PC-9 (cell line): ENCODE data around the gene GLTPD2. TPM values are rescaled to one million over a fixed set of nuclear protein-coding genes. Genes with fewer than 3 reads are reported as not detected.
A peak's percentile ranks its signal among the peaks of the same experiment; 100 is the strongest.

Source experiments
- BruUV-seq: library from RNA; stranded (reverse); fragments of 400-500 nt; replicated peaks from 2 replicates; lab custom pipeline; 2021; lab: Mats Ljungman, UMichigan
- CTCF ChIA-PET: fragments of 300-600 bp; sonication (Branson Sonifier 250); formaldehyde crosslinking; loops from one replicate; lab custom pipeline; 2022; ENCODE audit warnings: antibody characterized with exemption; lab: Charles Lee
- POLR2A ChIA-PET: fragments of 300-600 bp; sonication (Branson Sonifier 250); formaldehyde crosslinking; loops from one replicate; lab custom pipeline; 2022; ENCODE audit warnings: antibody characterized with exemption; ENCODE audit not compliant: unreplicated experiment; lab: Charles Lee
- DNase-seq, 2 experiments: peaks; one replicate each; pipeline versions ENCODE4 v3.0.0 to v3.0.0-alpha.2; 2015 to 2022; ENCODE audit warnings: mixed read lengths in 1 of 2
- H2AFZ ChIP-seq: fragments of 200-600 bp; sonication (generic); 2 replicates; pipeline ENCODE4 v1.8.1; 2017; ENCODE audit warnings: antibody characterized with exemption
- H3F3A ChIP-seq: fragments of 200-600 bp; sonication (generic); 2 replicates; pipeline ENCODE4 v1.8.1; 2017; ENCODE audit warnings: antibody characterized with exemption, mild to moderate bottlenecking, low read depth; ENCODE audit not compliant: insufficient read depth
- H3K27ac ChIP-seq: fragments of 200-600 bp; sonication (generic); 2 replicates; pipeline ENCODE4 v1.6.1; 2016; ENCODE audit warnings: mixed run types
- H3K27me3 ChIP-seq: fragments of 200-600 bp; sonication (generic); 2 replicates; pipeline ENCODE4 v1.6.1; 2016; ENCODE audit warnings: low read depth, mixed run types; ENCODE audit not compliant: insufficient read depth
- H3K36me3 ChIP-seq: fragments of 200-600 bp; sonication (generic); 2 replicates; pipeline ENCODE4 v1.6.1; 2016; ENCODE audit warnings: low read depth, mixed run types
- H3K4me1 ChIP-seq: fragments of 200-600 bp; sonication (generic); replicated peaks from 2 replicates; pipeline ENCODE4 v1.6.1; 2016; ENCODE audit warnings: mixed run types; ENCODE audit not compliant: insufficient read depth
- H3K4me2 ChIP-seq: fragments of 200-600 bp; sonication (generic); 2 replicates; pipeline ENCODE4 v1.6.1; 2017; ENCODE audit warnings: mixed run types
- H3K4me3 ChIP-seq: fragments of 200-600 bp; sonication (generic); 2 replicates; pipeline ENCODE4 v1.6.1; 2016; ENCODE audit warnings: mixed run types
- H3K79me2 ChIP-seq: fragments of 200-600 bp; sonication (generic); 2 replicates; pipeline ENCODE4 v1.6.1; 2017; ENCODE audit warnings: low read depth, mixed run types
- H3K9me2 ChIP-seq: fragments of 200-600 bp; sonication (generic); 2 replicates; pipeline ENCODE4 v1.8.1; 2017; ENCODE audit warnings: mild to moderate bottlenecking; ENCODE audit not compliant: insufficient read depth
- H3K9me3 ChIP-seq: fragments of 200-600 bp; sonication (generic); 2 replicates; pipeline ENCODE4 v1.8.1; 2016; ENCODE audit warnings: low read depth; ENCODE audit not compliant: insufficient read depth
- H4K20me1 ChIP-seq: fragments of 200-600 bp; sonication (generic); 2 replicates; pipeline ENCODE4 v1.8.1; 2017; ENCODE audit not compliant: insufficient read depth
- EZH2 ChIP-seq: fragments of 200-600 bp; sonication (generic); IDR thresholded peaks from 2 replicates; pipeline ENCODE4 v1.8.0; 2017; ENCODE audit warnings: antibody characterized with exemption, low read depth
- intact Hi-C: fragments of 100-400 bp; cut with micrococcal nuclease; formaldehyde crosslinking; loops from one replicate; pipeline ENCODE4 v1.10.0; 2022; ENCODE audit not compliant: unreplicated experiment
- total RNA-seq: library from RNA; stranded (reverse); gene quantifications from 2 replicates; pipeline ENCODE4 v1.2.3, GENCODE V29; 2021
- TF ChIP-seq, protein P1 (sequence below): fragments of 200-600 bp; sonication (generic); conservative IDR thresholded peaks from 2 replicates; pipeline ENCODE4 v1.6.1; 2017; ENCODE audit warnings: mixed run types, antibody characterized with exemption, mild to moderate bottlenecking, moderate library complexity

GLTPD2 gene
- total RNA-seq, 1 experiment from 2014 or later, result not detected

DNA sequence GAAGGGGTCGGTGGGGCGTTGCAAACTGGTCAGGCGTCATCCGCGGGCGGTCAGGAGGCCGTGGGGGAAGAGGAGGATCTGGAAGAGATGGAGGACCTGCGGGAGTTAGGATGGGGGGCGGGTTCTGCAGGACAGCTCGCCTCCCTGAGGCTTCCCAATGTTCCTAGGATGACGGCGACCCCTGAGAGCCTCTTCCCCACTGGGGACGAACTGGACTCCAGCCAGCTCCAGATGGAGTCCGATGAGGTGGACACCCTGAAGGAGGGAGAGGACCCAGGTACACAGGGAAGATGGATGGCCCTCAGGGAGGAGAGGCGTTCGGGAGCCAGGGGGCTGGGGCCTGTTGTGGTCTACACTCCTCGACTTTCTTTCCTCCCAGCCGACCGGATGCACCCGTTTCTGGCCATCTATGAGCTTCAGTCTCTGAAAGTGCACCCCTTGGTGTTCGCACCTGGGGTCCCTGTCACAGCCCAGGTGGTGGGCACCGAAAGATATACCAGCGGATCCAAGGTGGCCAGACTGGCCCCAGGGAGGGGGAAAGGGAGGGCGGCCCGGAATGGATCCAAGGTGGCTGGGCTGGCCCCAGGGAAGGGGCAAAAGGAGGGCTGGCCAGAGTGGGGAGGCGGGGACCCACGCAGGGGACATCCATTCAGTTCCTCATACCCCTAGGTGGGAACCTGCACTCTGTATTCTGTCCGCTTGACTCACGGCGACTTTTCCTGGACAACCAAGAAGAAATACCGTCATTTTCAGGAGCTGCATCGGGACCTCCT, 19.0 kb downstream of the GLTPD2 start:
- peak overlapping the region; percentile 83 for H3K4me2 ChIP-seq
- H3K4me3 ChIP-seq, result peak overlapping the region; percentile 68
- no peak overlapping the region for H3K27ac ChIP-seq
- CTCF ChIA-PET, result interaction anchor here (0.7 to 1.6 kb wide), 2 partner anchors 18 to 21 kb away, joined by 3 to 18 read pairs; partner anchors contain the start of gene GLTPD2
- peak overlapping the region; percentile 77 for H2AFZ ChIP-seq
- no peaks in the 10 kb centered on the region for H3K27me3 ChIP-seq
- no peaks in the 10 kb centered on the region for H4K20me1 ChIP-seq
- H3K36me3 ChIP-seq, result 0 out of 2 replicates have a peak, but pooled peaks cover 9% of the 10 kb centered on the region
- BruUV-seq, result no TSS peak
- H3K79me2 ChIP-seq, result no peaks in the 10 kb centered on the region
- no peaks in the 10 kb centered on the region for H3K9me3 ChIP-seq
- H3F3A ChIP-seq, result peaks cover 32% of the 10 kb centered on the region
- no peak for TF ChIP-seq EZH2
- TF ChIP-seq, protein P1, sequence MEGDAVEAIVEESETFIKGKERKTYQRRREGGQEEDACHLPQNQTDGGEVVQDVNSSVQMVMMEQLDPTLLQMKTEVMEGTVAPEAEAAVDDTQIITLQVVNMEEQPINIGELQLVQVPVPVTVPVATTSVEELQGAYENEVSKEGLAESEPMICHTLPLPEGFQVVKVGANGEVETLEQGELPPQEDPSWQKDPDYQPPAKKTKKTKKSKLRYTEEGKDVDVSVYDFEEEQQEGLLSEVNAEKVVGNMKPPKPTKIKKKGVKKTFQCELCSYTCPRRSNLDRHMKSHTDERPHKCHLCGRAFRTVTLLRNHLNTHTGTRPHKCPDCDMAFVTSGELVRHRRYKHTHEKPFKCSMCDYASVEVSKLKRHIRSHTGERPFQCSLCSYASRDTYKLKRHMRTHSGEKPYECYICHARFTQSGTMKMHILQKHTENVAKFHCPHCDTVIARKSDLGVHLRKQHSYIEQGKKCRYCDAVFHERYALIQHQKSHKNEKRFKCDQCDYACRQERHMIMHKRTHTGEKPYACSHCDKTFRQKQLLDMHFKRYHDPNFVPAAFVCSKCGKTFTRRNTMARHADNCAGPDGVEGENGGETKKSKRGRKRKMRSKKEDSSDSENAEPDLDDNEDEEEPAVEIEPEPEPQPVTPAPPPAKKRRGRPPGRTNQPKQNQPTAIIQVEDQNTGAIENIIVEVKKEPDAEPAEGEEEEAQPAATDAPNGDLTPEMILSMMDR, result no peak
- POLR2A ChIA-PET, result interaction anchor here (0.6 to 1.1 kb wide), 5 partner anchors 17 to 86 kb away, joined by 3 to 12 read pairs (median 4); no protein-coding TSS in a partner anchor
- intact Hi-C loops, result loop anchor here (5.0 kb wide), 1 partner anchor 75 kb away; no protein-coding TSS in a partner anchor
- DNase-seq, result no peak
- no peaks in the 10 kb centered on the region for H3K9me2 ChIP-seq
- peaks cover 38% of the 10 kb centered on the region for H3K4me1 ChIP-seq

DNA sequence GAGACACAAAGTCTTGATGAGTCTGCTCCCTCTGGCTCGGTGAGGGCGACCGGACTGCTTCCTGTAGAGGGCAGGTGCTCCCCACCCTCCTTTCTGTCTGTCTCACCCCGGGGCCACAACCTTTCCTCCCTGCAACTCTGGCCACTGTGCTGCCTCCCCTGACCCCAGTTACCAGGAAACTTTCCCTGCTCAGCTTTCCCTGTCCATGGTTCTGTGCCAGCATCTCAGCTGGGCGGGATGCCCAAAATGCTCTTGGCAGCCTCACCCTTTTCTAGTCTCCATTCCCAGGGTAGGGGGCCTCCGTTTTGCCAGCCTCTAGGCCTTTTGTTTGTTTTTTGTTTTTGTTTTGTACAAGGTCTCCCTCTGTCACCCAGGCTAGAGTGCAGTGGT, 19.6 kb downstream of the GLTPD2 start:
- intact Hi-C loops, result loop anchor here (5.0 kb wide), 1 partner anchor 74 kb away; no protein-coding TSS in a partner anchor
- CTCF ChIA-PET, result interaction anchor here (0.6 to 0.7 kb wide), 2 partner anchors 22 to 87 kb away, joined by 3 read pairs; no protein-coding TSS in a partner anchor
- Histone ChIP-seq H3F3A (peaks cover 32% of the 10 kb centered on the region), H3K9me3 (no peaks in the 10 kb centered on the region), H3K9me2 (no peaks in the 10 kb centered on the region), H3K27me3 (no peaks in the 10 kb centered on the region), H3K27ac (no peak overlapping the region), H2AFZ (no peak overlapping the region), H3K79me2 (no peaks in the 10 kb centered on the region), H3K4me1 (peaks cover 38% of the 10 kb centered on the region), H3K4me2 (peak overlapping the region; percentile 83), H4K20me1 (no peaks in the 10 kb centered on the region), H3K4me3 (no peak overlapping the region), H3K36me3 (0 out of 2 replicates have a peak, but pooled peaks cover 9% of the 10 kb centered on the region)
- POLR2A ChIA-PET, result interaction anchor here (0.6 to 1.1 kb wide), 3 partner anchors 18 to 87 kb away, joined by 3 to 12 read pairs (median 4); no protein-coding TSS in a partner anchor
- BruUV-seq, result TSS peak; percentile 38
- peak in 1 of 2 experiments; percentile 19 for DNase-seq
- TF ChIP-seq, protein P1, result no peak
- no peak for TF ChIP-seq EZH2

DNA sequence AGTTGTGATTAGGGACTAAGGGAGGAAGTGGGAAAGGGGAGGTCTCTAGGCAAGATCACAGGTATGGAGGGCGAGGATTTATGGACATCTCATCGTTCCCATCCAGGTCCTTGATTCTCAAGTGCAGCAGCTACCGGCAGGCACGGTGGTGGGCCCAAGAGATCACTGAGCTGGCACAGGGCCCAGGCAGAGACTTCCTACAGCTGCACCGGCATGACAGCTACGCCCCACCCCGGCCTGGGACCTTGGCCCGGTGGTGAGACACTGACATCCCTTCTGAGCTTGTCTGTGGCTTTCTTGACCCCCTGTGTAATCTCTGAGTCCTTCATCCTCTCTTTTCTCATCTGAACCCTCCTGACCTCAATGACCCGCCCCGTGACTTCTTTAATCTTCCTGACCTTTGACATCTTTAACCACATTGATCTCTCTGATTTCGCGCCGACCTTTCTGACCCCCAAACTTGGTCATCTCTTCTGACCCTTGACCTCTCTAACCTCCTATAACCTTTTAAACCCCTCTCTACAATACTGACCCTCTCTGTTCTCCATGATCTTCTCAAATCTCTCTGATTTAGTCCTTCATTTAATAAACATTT, 22.0 kb downstream of the GLTPD2 start:
- BruUV-seq, result no TSS peak
- no peaks in the 10 kb centered on the region for H3K27me3 ChIP-seq
- TF ChIP-seq EZH2, result no peak
- TF ChIP-seq, protein P1, result no peak
- H3K36me3 ChIP-seq, result 0 out of 2 replicates have a peak, but pooled peaks cover 9% of the 10 kb centered on the region
- no peak overlapping the region for H2AFZ ChIP-seq
- H3K9me3 ChIP-seq, result no peaks in the 10 kb centered on the region
- no peaks in the 10 kb centered on the region for H3K79me2 ChIP-seq
- H3K4me3 ChIP-seq, result no peak overlapping the region
- POLR2A ChIA-PET, result no interaction called here
- CTCF ChIA-PET, result interaction anchor here (0.6 kb wide), 1 partner anchor 20 kb away, joined by 5 read pairs; no protein-coding TSS in a partner anchor
- H4K20me1 ChIP-seq, result no peaks in the 10 kb centered on the region
- intact Hi-C loops, result no loop called here
- peaks cover 32% of the 10 kb centered on the region for H3F3A ChIP-seq
- peak overlapping the region; percentile 53 for H3K4me2 ChIP-seq
- H3K4me1 ChIP-seq, result peaks cover 38% of the 10 kb centered on the region
- no peaks in the 10 kb centered on the region for H3K9me2 ChIP-seq
- H3K27ac ChIP-seq, result peak overlapping the region; percentile 74
- DNase-seq, result no peak
